T47D (cell line): ENCODE data around the gene PLGLB1.
"Not testable (repeated sequence)": the region's sequence is repeated elsewhere in the genome, so short reads cannot be mapped to it uniquely, and the experiment has no call there.

Source experiments
- DNase-seq, 2 experiments: peaks; one replicate each; pipeline versions ENCODE4 v3.0.0 to v3.0.0-alpha.2; 2011 to 2012; ENCODE audit warnings: low read depth in 1 of 2, low spot score in 1 of 2
- in situ Hi-C: cut with HindIII; loops from 2 replicates; pipeline ENCODE4 v1.10.0; 2016; ENCODE audit warnings: low sequenced_read_pairs, low pct_unique_long_range_greater_than_20kb

Gene PLGLB1

GRCh38 chr2:87021744-87022143 is at the start of gene PLGLB1:
Gene PLGLB1 (minus strand): TSS chr2:87021844. CDS start chr2:87021783, 61 bp downstream.
- DNase-seq, in situ Hi-C loops: not testable (repeated sequence)

- in situ Hi-C loops, DNase-seq: not testable (repeated sequence)
These were observed 42.7 kb upstream of the PLGLB1 start for GRCh38 chr2:87064305-87064704.

GRCh38 chr2:87063431-87063830 is 41.8 kb upstream of the PLGLB1 start:
- DNase-seq, in situ Hi-C loops: not testable (repeated sequence)

- DNase-seq, in situ Hi-C loops: not testable (repeated sequence)
These were observed 39.9 kb upstream of the PLGLB1 start for GRCh38 chr2:87061519-87061918.

GRCh38 chr2:87057606-87058005 is 36.0 kb upstream of the PLGLB1 start:
- in situ Hi-C loops, DNase-seq: not testable (repeated sequence)

GRCh38 chr2:87056843-87057242 is 35.2 kb upstream of the PLGLB1 start:
- in situ Hi-C loops, DNase-seq: not testable (repeated sequence)

- in situ Hi-C loops, DNase-seq: not testable (repeated sequence)
These were observed 34.8 kb upstream of the PLGLB1 start for GRCh38 chr2:87056435-87056834.

GRCh38 chr2:87054375-87054774 is 32.7 kb upstream of the PLGLB1 start:
- in situ Hi-C loops, DNase-seq: not testable (repeated sequence)

GRCh38 chr2:87041321-87041978 is 19.8 kb upstream of the PLGLB1 start:
- in situ Hi-C loops: not testable (repeated sequence)

GRCh38 chr2:87028607-87029006 is 7.0 kb upstream of the PLGLB1 start:
- DNase-seq, in situ Hi-C loops: not testable (repeated sequence)

More at GRCh38 chr2:87041321-87041978, 19.8 kb upstream of the PLGLB1 start:
- DNase-seq: not testable (repeated sequence)

GRCh38 chr2:87026816-87027215 is 5.2 kb upstream of the PLGLB1 start:
- in situ Hi-C loops: not testable (repeated sequence)

GRCh38 chr2:87025927-87026326 is 4.3 kb upstream of the PLGLB1 start:
- in situ Hi-C loops, DNase-seq: not testable (repeated sequence)

More at GRCh38 chr2:87026816-87027215, 5.2 kb upstream of the PLGLB1 start:
- DNase-seq: not testable (repeated sequence)

- in situ Hi-C loops, DNase-seq: not testable (repeated sequence)
These were observed 2.5 kb upstream of the PLGLB1 start for GRCh38 chr2:87023988-87024615.

- DNase-seq, in situ Hi-C loops: not testable (repeated sequence)
These were observed 601 bp downstream of the PLGLB1 start for GRCh38 chr2:87021043-87021442.

GRCh38 chr2:87019053-87019452 is 2.6 kb downstream of the PLGLB1 start:
- in situ Hi-C loops, DNase-seq: not testable (repeated sequence)

GRCh38 chr2:87014489-87015169 is 7.0 kb downstream of the PLGLB1 start:
- in situ Hi-C loops, DNase-seq: not testable (repeated sequence)

GRCh38 chr2:87004398-87004797 is 17.2 kb downstream of the PLGLB1 start:
- in situ Hi-C loops, DNase-seq: not testable (repeated sequence)
